ENCODE measurements around the gene KRTAP10-4. TPM values are rescaled to one million over a fixed set of nuclear protein-coding genes. Genes with fewer than 3 reads are reported as not detected.

KRTAP10-4 gene
- total RNA-seq, 1 experiment from 2014 or later, result not detected

- ChIA-PET CTCF (no interaction called here), POLR2A (no interaction called here), RAD21 (ENCODE audit: low non-redundant PET in 1 of 2, low total read pairs in 2 of 2, uncharacterized antibody in 2 of 2, unreplicated experiment in 2 of 2) (interaction anchor here in 1 of 2 experiments (0.6 kb wide), 1 partner anchor 87 kb away, joined by 5 read pairs; no protein-coding TSS in a partner anchor)
- Histone ChIP-seq H3K27ac (ENCODE audit: low read depth, low read length) (no peak overlapping the region), H3K4me3 (replicated peaks in 1 of 2; ENCODE audit: low read depth in 1 of 2, low read length in 2 of 2) (no peak overlapping the region), H3K9me2 (ENCODE audit: insufficient read depth) (no peaks in the 10 kb centered on the region), H3K4me1 (ENCODE audit: control insufficient read depth in 1 of 2, insufficient read depth in 2 of 2, low read length in 2 of 2) (peaks cover 0 to 3% of the 10 kb centered on the region in 2 experiments; a peak in 1 of 4 replicates), H3K9ac (ENCODE audit: low read length) (no peak overlapping the region), H3K36me3 (ENCODE audit: control insufficient read depth in 1 of 2, insufficient read depth in 2 of 2, low read length in 2 of 2) (no peaks in the 10 kb centered on the region), H3K27me3 (ENCODE audit: insufficient read depth, low read length) (no peaks in the 10 kb centered on the region), H4K20me1 (ENCODE audit: insufficient read depth) (no peaks in the 10 kb centered on the region), H3K4me2 (ENCODE audit: low read length) (no peak overlapping the region), H2AFZ (ENCODE audit: low read depth, low read length, poor library complexity, severe bottlenecking) (no peak overlapping the region), H3K79me2 (ENCODE audit: insufficient read depth, low read length) (no peaks in the 10 kb centered on the region), H3K9me3 (ENCODE audit: control insufficient read depth in 1 of 2, insufficient read depth in 1 of 2, low read depth in 1 of 2, low read length in 2 of 2) (no peaks in the 10 kb centered on the region)
- DNase-seq (ENCODE audit: low read depth, low spot score) (no peak), ATAC-seq (no peak)
- intact Hi-C loops (cut with micrococcal nuclease), result no loop called here
- no TSS peak for BruUV-seq (replicated peaks)
- TF ChIP-seq, protein P1, sequence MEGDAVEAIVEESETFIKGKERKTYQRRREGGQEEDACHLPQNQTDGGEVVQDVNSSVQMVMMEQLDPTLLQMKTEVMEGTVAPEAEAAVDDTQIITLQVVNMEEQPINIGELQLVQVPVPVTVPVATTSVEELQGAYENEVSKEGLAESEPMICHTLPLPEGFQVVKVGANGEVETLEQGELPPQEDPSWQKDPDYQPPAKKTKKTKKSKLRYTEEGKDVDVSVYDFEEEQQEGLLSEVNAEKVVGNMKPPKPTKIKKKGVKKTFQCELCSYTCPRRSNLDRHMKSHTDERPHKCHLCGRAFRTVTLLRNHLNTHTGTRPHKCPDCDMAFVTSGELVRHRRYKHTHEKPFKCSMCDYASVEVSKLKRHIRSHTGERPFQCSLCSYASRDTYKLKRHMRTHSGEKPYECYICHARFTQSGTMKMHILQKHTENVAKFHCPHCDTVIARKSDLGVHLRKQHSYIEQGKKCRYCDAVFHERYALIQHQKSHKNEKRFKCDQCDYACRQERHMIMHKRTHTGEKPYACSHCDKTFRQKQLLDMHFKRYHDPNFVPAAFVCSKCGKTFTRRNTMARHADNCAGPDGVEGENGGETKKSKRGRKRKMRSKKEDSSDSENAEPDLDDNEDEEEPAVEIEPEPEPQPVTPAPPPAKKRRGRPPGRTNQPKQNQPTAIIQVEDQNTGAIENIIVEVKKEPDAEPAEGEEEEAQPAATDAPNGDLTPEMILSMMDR (IDR thresholded peaks at IDR 0.05 in 2 of 3, conservative IDR thresholded peaks at IDR 0.05 in 1 of 3; ENCODE audit: borderline replicate concordance in 1 of 3, insufficient read depth in 1 of 3, low read depth in 2 of 3, low read length in 2 of 3), result no peak
- TF ChIP-seq JUND (IDR thresholded peaks at IDR 0.05) (no peak), SP1 (IDR thresholded peaks at IDR 0.05; ENCODE audit: low read depth) (no peak), ZFX (IDR thresholded peaks at IDR 0.05) (no peak), POLR2AphosphoS5 (IDR thresholded peaks at IDR 0.05; ENCODE audit: low read depth, low read length) (no peak)
These were observed 22.7 kb downstream of the KRTAP10-4 start for GRCh38 chr21:44596068-44596725.

GRCh38 chr21:44598061-44598460, 24.5 kb downstream of the KRTAP10-4 start:
- CTCF ChIA-PET, result no interaction called here
- DNase-seq (ENCODE audit: low read depth, low spot score), result no peak
- H3K4me1 ChIP-seq (ENCODE audit: control insufficient read depth in 1 of 2, insufficient read depth in 2 of 2, low read length in 2 of 2), result peaks cover 0 to 3% of the 10 kb centered on the region in 2 experiments; a peak in 1 of 4 replicates
- H4K20me1 ChIP-seq (ENCODE audit: insufficient read depth), result no peaks in the 10 kb centered on the region
- H3K9me3 ChIP-seq (ENCODE audit: control insufficient read depth in 1 of 2, insufficient read depth in 1 of 2, low read depth in 1 of 2, low read length in 2 of 2), result no peaks in the 10 kb centered on the region
- no peak overlapping the region for H3K4me3 ChIP-seq (replicated peaks in 1 of 2; ENCODE audit: low read depth in 1 of 2, low read length in 2 of 2)
- H3K4me2 ChIP-seq (ENCODE audit: low read length), result no peak overlapping the region
- no peak overlapping the region for H3K9ac ChIP-seq (ENCODE audit: low read length)
- intact Hi-C loops (cut with micrococcal nuclease), result no loop called here
- no peaks in the 10 kb centered on the region for H3K79me2 ChIP-seq (ENCODE audit: insufficient read depth, low read length)
- no peak overlapping the region for H2AFZ ChIP-seq (ENCODE audit: low read depth, low read length, poor library complexity, severe bottlenecking)
- RAD21 ChIA-PET (ENCODE audit: low non-redundant PET in 1 of 2, low total read pairs in 2 of 2, uncharacterized antibody in 2 of 2, unreplicated experiment in 2 of 2), result no interaction called here
- no TSS peak for BruUV-seq (replicated peaks)
- H3K9me2 ChIP-seq (ENCODE audit: insufficient read depth), result no peaks in the 10 kb centered on the region
- ATAC-seq, result no peak
- no peak for TF ChIP-seq EGR1 (IDR thresholded peaks at IDR 0.05; ENCODE audit: low read depth)
- no peak for TF ChIP-seq EZH2phosphoT487 (IDR thresholded peaks at IDR 0.05; ENCODE audit: borderline replicate concordance)
- no peak for TF ChIP-seq JUND (IDR thresholded peaks at IDR 0.05)
- TF ChIP-seq, protein P1 (IDR thresholded peaks at IDR 0.05 in 2 of 3, conservative IDR thresholded peaks at IDR 0.05 in 1 of 3; ENCODE audit: borderline replicate concordance in 1 of 3, insufficient read depth in 1 of 3, low read depth in 2 of 3, low read length in 2 of 3), result no peak
- no peak for TF ChIP-seq RAD21 (IDR thresholded peaks at IDR 0.05; ENCODE audit: low read depth)
- no peak for TF ChIP-seq CBX3 (IDR thresholded peaks at IDR 0.05; ENCODE audit: low read depth)
- no peak overlapping the region for H3K27ac ChIP-seq (ENCODE audit: low read depth, low read length)
- POLR2A ChIA-PET, result no interaction called here
- H3K27me3 ChIP-seq (ENCODE audit: insufficient read depth, low read length), result no peaks in the 10 kb centered on the region
- H3K36me3 ChIP-seq (ENCODE audit: control insufficient read depth in 1 of 2, insufficient read depth in 2 of 2, low read length in 2 of 2), result no peaks in the 10 kb centered on the region
